HG03060 (cell line): ENCODE data around the gene GPRIN3.

Experiments used
- ATAC-seq: cut with Tn5 transposase; IDR thresholded peaks from one replicate; pipeline ENCODE4 v1.9.1; 2021; ENCODE audit warnings: low read depth, moderate number of reproducible peaks; ENCODE audit not compliant: unreplicated experiment

The GPRIN3 gene

GRCh38 chr4:89307446-89308160 lies at the start of gene GPRIN3:
GPRIN3 (minus strand) TSS chr4:89307800; CDS start chr4:89250110, 57,690 bp downstream.
- no peak for ATAC-seq

GRCh38 chr4:89357340-89357739 lies 49.7 kb upstream of the GPRIN3 start:
- ATAC-seq: no peak

- no peak for ATAC-seq
These were observed 48.5 kb upstream of the GPRIN3 start for GRCh38 chr4:89356086-89356485.

DNA sequence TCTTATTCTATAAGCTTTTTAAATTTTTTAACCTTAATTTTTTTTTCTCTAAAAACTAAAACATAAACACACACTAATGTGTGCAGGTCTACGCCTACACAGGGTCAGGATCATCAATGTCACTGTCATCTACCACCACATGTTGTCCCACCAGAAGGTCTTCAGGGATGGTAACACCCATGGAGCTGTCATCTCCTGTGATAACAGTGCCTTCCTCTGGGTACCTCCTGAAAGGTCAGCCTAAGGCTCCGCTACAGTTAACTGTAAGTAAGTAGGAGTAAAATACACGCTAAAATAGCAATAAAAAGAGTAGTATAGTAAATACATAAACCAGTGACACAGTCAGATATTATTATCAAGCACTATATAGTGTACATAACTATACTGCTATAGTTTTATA lies 45.9 kb upstream of the GPRIN3 start:
- no peak for ATAC-seq

DNA sequence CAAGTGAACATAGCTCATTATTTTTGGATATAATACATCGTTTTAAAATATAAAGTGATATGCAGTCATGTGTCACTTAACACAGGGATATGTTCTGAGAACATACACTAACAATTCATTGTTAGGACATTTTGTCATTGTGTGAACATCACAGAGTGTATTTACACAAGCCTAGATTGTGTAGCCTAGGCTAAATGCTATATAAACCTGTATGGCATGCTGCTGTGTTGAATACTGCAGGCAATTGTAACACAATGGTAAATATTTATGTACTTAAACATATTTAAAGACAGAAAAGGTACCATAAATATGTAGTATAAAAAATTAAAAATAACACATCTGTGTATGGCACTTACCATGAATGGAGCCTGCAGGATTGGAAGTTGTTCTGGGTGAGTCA lies 44.9 kb upstream of the GPRIN3 start:
- no peak for ATAC-seq

- ATAC-seq: no peak
These were observed 43.6 kb upstream of the GPRIN3 start for GRCh38 chr4:89351201-89351600.

DNA sequence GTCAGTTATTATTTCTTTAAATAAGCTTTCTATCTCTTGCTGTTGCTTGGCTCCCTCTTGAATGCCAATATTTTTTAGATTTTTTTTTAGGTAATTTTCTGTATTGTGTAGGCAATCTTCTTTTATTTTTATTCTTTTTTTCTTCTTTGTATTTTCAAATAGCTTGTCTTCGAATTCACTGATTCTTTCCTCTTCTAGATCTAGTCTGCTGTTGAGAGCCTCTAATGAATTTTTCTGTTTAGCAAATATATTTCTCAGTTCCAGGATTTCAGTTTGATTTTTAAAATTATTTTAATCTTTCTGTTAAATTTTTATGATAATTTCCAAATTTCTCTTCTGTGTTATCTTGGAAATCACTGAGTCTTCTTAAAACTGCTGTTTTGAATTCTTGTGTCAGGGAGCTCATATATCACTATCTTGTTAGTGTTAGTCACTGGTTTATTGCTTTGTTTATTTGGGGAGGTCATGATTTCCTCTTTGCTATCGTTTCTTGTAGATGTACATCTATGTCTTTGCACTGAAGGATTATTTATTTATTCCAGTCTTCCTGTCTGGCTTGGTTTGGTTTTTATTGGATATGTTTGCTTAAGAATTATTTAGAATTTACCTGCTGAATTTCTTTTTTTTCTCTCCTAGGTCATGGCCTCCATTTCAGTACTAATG lies 39.9 kb upstream of the GPRIN3 start:
- no peak for ATAC-seq

DNA sequence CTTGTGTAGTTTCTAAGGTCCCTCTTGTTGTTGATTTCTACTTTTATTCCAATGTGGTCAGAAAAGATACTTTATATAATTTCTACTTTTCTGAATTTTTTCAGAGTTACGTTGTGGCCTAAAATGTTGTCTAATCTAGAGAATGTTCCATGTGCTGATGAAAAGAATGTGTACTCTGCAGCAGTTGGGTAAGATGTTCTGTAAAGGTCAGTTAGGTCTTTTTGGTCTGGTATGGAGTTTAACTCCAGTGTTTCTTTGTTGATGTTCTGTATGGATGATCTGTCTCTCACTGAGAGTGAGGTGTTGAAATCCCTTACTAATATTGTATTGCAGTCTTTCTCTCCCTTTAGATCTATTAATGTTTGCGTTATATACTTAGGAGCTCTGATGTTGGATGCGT lies 37.0 kb upstream of the GPRIN3 start:
- ATAC-seq: no peak

DNA sequence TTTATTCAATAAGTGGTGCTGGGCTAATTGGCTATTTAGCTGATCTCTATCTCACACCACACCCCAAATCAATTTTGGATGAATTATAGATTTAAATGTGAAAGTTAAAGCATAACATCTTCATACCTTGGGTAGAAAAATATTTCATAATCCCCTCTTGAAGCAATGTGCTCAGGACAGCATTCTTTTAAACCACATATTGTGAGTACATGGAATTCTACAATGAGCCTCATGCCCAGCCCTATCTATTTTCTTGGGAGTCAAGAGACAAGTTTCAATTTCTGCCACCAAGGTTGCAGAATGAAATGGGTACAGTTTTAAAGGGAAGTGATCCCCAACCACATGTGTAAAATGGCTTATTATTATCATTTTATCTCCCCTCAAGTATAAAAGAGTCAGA lies 30.6 kb upstream of the GPRIN3 start:
- no peak for ATAC-seq

GRCh38 chr4:89337681-89338080 lies 30.1 kb upstream of the GPRIN3 start:
- no peak for ATAC-seq

DNA sequence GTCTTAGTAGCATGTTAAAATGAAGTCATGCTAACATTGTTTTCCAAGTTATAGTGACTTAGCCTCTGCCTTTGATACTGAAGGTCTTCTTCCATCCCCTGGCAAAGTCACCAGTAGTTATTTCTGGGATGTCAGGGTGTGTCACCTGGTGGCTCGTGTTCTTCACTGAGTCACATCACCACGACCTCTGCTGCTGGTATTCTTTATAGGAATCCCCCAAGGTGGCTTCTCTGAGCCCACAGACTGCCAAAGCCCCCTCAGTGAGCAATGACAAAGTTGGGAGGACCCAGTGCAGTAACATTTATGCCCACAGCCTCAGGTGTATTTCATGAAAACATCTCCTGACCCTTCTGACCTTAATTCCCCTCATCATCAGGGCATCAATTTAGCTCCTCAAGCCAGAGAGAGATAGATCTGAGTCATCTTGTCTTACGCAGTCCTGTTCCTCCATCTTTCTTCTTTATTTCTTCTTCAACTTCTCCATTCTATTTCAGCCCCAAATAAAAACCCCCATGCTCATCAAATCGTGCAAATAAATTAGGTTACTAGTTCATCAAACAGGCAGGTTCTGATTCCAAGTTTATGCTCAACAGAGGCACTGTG lies 29.3 kb upstream of the GPRIN3 start:
- ATAC-seq: no peak

DNA sequence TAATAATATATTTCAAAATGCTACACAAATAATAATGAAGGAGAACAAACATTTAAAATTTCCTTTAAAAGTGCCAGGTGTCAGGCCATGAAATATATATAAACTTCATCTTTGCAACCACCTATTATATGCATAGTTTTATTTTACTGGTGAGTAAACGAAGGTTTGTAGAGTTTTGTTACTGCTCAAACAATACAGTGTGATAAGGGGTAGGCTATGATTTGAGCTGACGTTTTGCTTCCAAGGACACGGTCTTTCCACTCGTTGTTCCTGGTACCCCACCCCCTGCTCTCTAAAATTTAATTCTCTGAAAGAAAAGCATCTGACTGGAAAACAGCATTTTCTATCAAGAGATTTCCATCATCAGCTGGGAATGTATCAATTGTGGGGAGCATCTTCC lies 27.2 kb upstream of the GPRIN3 start:
- ATAC-seq: no peak

GRCh38 chr4:89334311-89334710 lies 26.7 kb upstream of the GPRIN3 start:
- ATAC-seq: no peak

- ATAC-seq: no peak
These were observed 24.3 kb upstream of the GPRIN3 start for GRCh38 chr4:89331686-89332544.

- no peak for ATAC-seq
These were observed 23.6 kb upstream of the GPRIN3 start for GRCh38 chr4:89331197-89331596.

DNA sequence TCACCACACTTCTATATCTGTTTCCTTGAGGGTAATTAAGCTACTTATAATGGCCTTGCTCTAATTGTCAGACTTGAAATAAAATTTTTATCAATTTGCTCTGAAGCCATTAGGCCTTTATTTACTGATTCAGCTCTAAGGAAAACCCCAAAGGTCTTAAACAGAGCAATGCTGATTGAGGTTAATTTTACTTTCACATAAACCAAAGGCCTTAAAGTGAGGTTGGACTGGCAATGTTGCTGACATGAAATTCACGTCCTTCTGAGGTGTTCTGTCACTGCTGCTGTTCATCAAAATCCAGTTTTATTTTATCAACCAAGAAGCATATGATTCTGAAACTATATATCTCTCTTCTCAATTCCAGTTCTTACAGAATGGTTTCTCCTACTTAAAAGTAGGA lies 21.7 kb upstream of the GPRIN3 start:
- ATAC-seq: no peak

GRCh38 chr4:89324671-89325070 lies 17.1 kb upstream of the GPRIN3 start:
- peak; percentile 97 for ATAC-seq

GRCh38 chr4:89322671-89323070 lies 15.1 kb upstream of the GPRIN3 start:
- no peak for ATAC-seq

DNA sequence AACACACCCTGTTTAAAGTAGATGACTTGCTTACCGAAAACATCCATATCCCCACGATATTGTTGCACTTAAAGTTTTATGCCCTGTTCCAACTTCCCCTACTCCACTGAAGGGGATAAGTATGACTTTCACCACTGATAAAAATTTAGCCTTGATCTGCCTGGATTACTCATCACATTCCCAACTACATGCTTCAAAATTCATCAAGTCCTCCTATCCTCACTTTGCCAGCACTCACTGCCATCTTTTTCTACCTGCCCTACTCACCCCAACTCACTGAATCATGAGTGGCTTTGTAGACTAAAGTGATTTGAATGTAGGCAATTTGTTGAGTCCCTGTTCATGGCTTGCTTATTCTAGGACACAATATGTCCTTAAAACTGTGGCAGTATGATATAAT lies 12.2 kb upstream of the GPRIN3 start:
- ATAC-seq: no peak

DNA sequence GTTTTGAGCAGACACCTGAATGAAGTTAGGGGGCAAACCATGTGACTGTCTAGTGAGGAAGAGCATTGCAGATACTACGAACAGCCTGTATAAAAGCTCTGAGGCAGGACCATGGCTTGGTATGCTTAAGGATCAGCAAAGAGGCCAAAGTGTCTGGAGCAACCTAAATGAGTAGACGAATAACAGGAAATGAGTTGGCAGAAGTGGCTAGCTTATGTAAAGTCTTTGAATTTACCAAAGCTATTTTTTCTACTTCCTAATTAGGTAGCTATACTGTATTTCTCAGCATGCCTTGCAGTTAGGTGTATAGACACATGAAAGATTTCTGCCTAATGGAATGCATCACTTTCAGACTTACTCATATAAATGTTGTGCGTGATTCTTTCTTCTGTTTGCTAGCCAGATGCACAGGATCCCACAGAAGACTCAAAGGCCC lies 9.3 kb upstream of the GPRIN3 start:
- ATAC-seq: peak; percentile 58

DNA sequence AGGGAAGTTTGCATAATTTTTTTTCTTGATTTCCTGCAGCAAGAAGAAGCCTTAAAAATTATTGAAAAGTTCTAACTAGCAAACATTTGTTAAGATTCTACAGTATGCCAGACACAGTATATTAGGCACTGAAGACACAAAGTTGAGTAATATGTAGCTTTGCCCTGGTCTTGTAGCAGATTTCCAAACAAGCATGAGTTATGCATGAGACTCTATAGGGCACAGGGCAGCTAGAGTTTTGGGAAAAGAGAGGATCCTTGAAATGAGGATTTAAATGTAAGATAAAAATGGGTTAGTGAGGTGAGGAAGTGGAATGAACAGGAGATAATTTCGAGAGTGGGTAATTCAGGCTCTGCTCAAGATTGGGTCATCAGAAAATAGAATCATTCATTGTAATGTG lies 8.6 kb upstream of the GPRIN3 start:
- ATAC-seq: no peak
